ENCODE data around the gene RERE.

GRCh38 chr1:8676813-8677212, 140.6 kb downstream of the RERE start:
- TF ChIP-seq REST (IDR thresholded peaks at IDR 0.05; ENCODE audit: low read depth) (no peak), CTCF (IDR thresholded peaks at IDR 0.05 in 2 of 3, conservative IDR thresholded peaks at IDR 0.05 in 1 of 3; ENCODE audit: borderline replicate concordance in 1 of 3, insufficient read depth in 1 of 3, low read depth in 2 of 3, low read length in 2 of 3) (no peak), POLR2A (IDR thresholded peaks at IDR 0.05; ENCODE audit: borderline replicate concordance, extremely low read depth, insufficient read depth, insufficient read length) (no peak), YY1 (IDR thresholded peaks at IDR 0.05; ENCODE audit: extremely low read depth, insufficient replicate concordance, low read depth, low read length) (no peak), POLR2AphosphoS5 (IDR thresholded peaks at IDR 0.05; ENCODE audit: low read depth, low read length) (no peak), RAD21 (IDR thresholded peaks at IDR 0.05; ENCODE audit: low read depth) (no peak), TCF7L2 (IDR thresholded peaks at IDR 0.05; ENCODE audit: borderline replicate concordance, extremely low read depth, insufficient read depth, insufficient read length) (no peak), EZH2phosphoT487 (IDR thresholded peaks at IDR 0.05; ENCODE audit: borderline replicate concordance) (no peak), ATF3 (IDR thresholded peaks at IDR 0.05) (no peak), MAX (IDR thresholded peaks at IDR 0.05) (no peak), ZNF274 (IDR thresholded peaks at IDR 0.05; ENCODE audit: low read depth, low read length) (no peak)
